Kidney epithelial cell (primary cell): ENCODE data around the gene KLF11. TPM values are rescaled to one million over a fixed set of nuclear protein-coding genes. Genes with fewer than 3 reads are reported as not detected.

Experiments used
- DNase-seq: peaks from one replicate; pipeline ENCODE4 v3.0.0-alpha.2; 2010; ENCODE audit warnings: low read depth
- H3K27me3 ChIP-seq: 2 replicates; pipeline ENCODE4 v1.6.0; 2011; ENCODE audit warnings: low read length; ENCODE audit not compliant: control insufficient read depth, insufficient read depth
- H3K36me3 ChIP-seq: 2 replicates; pipeline ENCODE4 v1.5.1; 2011; ENCODE audit warnings: low read length; ENCODE audit not compliant: control insufficient read depth, insufficient read depth
- H3K4me3 ChIP-seq: 2 replicates; pipeline ENCODE4 v1.5.1; 2011; ENCODE audit warnings: low read depth, mild to moderate bottlenecking, control low read depth, low read length
- total RNA-seq: library from RNA; depleted of rRNA; stranded (reverse); fragments of >200 nt; gene quantifications from 2 replicates; pipeline ENCODE4 v1.2.3, GENCODE V29; 2015
- TF ChIP-seq, protein P1 (sequence below): IDR thresholded peaks from 2 replicates; pipeline ENCODE4 v1.5.1; 2011; ENCODE audit warnings: mild to moderate bottlenecking, moderate library complexity, low read length, control low read depth, inconsistent platforms; ENCODE audit not compliant: insufficient read depth, poor library complexity, severe bottlenecking

Gene KLF11
- total RNA-seq, 1 donor from 2014 or later = 15.4 TPM

DNA sequence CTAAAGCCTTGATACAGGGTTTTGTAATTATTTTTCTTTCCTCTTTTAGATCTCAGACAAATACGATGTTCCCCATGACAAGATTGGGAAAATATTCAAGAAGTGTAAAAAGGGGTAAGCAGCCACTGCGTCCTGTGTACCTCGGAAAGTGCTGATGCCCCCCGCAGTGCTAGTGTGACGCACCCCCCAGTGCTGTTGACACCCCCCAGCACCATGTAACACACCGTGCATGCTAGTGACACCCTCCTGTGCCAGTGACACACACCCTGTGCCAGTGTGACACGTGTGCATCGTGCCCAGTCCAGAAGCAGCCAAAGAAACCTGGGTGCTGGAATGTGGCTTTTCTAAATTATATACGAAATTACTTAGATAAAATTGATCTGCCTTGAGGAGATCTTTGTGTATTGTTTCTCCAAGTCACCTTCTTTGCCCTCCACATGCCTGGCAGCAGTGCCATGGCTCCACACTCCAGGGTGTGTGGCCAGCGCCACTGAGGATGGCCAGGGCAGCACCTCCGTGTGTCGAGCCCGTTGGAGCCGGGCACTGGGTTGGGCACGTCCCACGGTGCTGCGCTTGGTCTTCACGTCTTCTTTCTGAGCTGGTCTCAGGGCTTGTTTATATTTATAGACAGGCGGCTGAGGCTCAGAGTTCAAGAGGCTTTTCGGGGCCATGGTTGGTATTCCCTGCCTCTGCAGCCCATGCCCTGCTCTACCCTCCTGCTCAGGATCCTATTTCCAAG is 44.3 kb upstream of the KLF11 start:
- DNase-seq = no peak
- Histone ChIP-seq H3K27me3 (no peaks in the 10 kb centered on the region), H3K4me3 (no peak overlapping the region), H3K36me3 (no peaks in the 10 kb centered on the region)
- TF ChIP-seq, protein P1, sequence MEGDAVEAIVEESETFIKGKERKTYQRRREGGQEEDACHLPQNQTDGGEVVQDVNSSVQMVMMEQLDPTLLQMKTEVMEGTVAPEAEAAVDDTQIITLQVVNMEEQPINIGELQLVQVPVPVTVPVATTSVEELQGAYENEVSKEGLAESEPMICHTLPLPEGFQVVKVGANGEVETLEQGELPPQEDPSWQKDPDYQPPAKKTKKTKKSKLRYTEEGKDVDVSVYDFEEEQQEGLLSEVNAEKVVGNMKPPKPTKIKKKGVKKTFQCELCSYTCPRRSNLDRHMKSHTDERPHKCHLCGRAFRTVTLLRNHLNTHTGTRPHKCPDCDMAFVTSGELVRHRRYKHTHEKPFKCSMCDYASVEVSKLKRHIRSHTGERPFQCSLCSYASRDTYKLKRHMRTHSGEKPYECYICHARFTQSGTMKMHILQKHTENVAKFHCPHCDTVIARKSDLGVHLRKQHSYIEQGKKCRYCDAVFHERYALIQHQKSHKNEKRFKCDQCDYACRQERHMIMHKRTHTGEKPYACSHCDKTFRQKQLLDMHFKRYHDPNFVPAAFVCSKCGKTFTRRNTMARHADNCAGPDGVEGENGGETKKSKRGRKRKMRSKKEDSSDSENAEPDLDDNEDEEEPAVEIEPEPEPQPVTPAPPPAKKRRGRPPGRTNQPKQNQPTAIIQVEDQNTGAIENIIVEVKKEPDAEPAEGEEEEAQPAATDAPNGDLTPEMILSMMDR = no peak

DNA sequence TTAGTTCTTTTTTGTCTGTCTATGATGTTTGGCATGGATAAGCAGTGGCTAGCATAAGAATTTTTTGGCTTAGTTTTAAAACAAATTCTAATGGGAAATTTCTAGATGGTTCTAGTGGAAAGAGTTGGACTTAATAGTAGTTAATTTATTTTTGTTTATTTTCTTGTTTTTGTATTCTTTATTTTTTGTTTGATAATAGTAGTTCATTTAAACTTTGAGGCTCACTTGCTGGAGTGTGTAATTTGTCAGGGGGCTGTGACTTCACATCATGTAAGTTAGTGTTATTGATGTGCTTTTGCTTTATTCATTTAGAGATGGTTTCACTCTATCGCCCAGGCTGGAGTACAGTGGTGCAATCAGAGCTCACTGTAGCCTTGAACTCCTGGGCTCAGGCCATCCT is 43.7 kb upstream of the KLF11 start:
- Histone ChIP-seq H3K36me3 (no peaks in the 10 kb centered on the region), H3K27me3 (no peaks in the 10 kb centered on the region), H3K4me3 (no peak overlapping the region)
- TF ChIP-seq, protein P1 = no peak
- DNase-seq = no peak

DNA sequence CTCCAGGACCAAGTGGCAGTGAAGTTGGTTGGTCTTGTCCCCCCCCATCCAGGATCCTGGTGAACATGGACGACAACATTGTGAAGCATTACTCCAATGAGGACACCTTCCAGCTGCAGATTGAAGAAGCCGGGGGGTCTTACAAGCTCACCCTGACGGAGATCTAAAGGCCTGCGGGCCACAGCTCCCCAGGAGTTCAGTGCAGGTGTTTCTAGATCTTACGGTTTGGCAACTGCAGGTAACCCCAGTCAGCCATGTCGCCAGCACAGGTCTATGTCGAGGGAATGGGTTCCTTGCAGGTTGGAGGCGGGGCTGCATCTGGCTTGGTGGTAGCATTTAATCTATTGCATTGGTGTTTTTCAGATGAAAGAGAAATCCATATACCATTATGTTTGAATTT is 42.8 kb upstream of the KLF11 start:
- H3K4me3 ChIP-seq = no peak overlapping the region
- DNase-seq = no peak
- TF ChIP-seq, protein P1 = no peak
- no peaks in the 10 kb centered on the region for H3K27me3 ChIP-seq
- H3K36me3 ChIP-seq = no peaks in the 10 kb centered on the region

DNA sequence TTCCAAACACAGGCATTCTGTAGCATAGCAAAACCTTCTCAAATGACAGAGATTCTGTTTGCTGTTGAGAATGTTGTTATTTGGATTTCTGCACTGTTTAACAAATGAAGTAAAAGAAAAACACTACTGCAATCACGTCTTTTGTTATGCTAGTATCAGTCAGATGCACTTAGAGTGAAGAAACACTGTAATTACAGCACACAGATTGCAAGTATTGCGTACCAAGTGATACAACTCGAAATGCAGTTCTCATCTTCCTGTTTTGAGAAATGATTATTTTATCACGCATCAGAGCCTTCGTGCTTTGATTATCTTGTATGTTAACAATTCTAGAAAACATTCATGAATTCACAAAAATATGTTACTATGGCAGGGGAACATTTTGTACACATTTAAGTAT is 41.8 kb upstream of the KLF11 start:
- TF ChIP-seq, protein P1 = no peak
- no peak overlapping the region for H3K4me3 ChIP-seq
- no peaks in the 10 kb centered on the region for H3K27me3 ChIP-seq
- no peak for DNase-seq
- no peaks in the 10 kb centered on the region for H3K36me3 ChIP-seq

DNA sequence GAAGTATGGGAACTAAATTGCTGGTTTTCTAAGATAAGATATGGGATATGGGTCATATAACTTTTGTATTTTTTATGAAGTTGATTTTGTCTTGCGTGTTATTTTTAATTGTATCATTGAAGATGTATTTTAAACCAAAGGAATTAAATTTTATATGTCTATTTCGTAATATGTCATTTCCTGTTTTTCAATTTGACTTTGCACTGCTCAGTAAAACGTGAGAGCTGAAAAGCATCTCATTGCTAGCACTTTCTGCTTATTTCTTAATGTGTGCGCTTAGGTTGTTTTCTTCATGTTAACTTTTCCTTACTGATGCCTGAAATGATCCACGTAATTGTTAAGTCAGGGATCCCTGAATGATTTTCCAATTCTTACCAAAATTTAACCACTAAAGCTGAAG is 41.2 kb upstream of the KLF11 start:
- no peak for DNase-seq
- H3K36me3 ChIP-seq = no peaks in the 10 kb centered on the region
- TF ChIP-seq, protein P1 = no peak
- no peak overlapping the region for H3K4me3 ChIP-seq
- H3K27me3 ChIP-seq = no peaks in the 10 kb centered on the region

DNA sequence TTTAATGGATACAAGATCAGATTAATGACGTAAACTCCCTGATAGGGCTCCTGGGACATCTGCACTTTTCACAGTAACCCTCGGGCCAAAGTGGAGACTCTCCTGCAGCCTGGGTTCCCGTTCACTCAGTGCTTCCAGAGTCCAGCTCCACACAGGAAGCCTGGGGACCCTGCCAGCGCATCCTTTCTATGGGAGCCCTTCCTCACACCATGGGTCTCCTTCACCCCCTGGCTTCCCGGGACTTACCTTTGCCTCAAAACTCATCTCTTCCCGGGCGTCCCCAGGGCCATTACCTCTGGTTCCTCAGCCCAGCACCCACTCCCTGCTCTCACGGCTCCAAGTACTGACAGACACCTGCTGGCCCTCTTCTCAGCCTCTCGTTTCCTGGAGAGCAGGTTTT is 40.7 kb upstream of the KLF11 start:
- Histone ChIP-seq H3K27me3 (no peaks in the 10 kb centered on the region), H3K4me3 (no peak overlapping the region), H3K36me3 (no peaks in the 10 kb centered on the region)
- TF ChIP-seq, protein P1 = no peak
- DNase-seq = no peak
